ENCODE measurements around the gene FJX1. TPM values are rescaled to one million over a fixed set of nuclear protein-coding genes. Genes with fewer than 3 reads are reported as not detected.

FJX1 gene
- total and polyA plus RNA-seq, 4 donors = 0.46 to 3.0 (median 1.1) TPM

- TF ChIP-seq RAD21 (IDR thresholded peaks at IDR 0.05) = no peak
- no peak for TF ChIP-seq NR2F2 (IDR thresholded peaks at IDR 0.05)
- no peak for TF ChIP-seq ZBTB33 (IDR thresholded peaks at IDR 0.05)
- Histone ChIP-seq H3K9me3 (ENCODE audit: control insufficient read depth in 4 of 4, low read length in 3 of 4) (no peaks in the 10 kb centered on the region), H3K9ac (ENCODE audit: low read depth in 1 of 2, low read length in 2 of 2) (no peak overlapping the region), H3K36me3 (ENCODE audit: control insufficient read depth in 4 of 4, insufficient read depth in 3 of 4, low read depth in 1 of 4, low read length in 3 of 4) (no peaks in the 10 kb centered on the region), H3K27ac (ENCODE audit: low read depth in 1 of 2, low read length in 2 of 2) (no peak overlapping the region), H3K4me1 (ENCODE audit: control insufficient read depth in 4 of 4, insufficient read depth in 4 of 4, low read length in 3 of 4) (no peaks in the 10 kb centered on the region), H3K27me3 (ENCODE audit: control insufficient read depth in 4 of 4, insufficient read depth in 4 of 4, low read length in 3 of 4) (no peaks in the 10 kb centered on the region), H3K4me3 (ENCODE audit: low read depth in 1 of 3, low read length in 3 of 3) (no peak overlapping the region)
- WGBS = 81% methylated on average over 6 of the region's 6 CpGs
- no peak for DNase-seq (ENCODE audit: low spot score)
Measured at GRCh38 chr11:35635933-35636332, 17.7 kb downstream of the FJX1 start.

GRCh38 chr11:35639591-35640179, 21.4 kb downstream of the FJX1 start:
- no peak for TF ChIP-seq HNF4G (IDR thresholded peaks at IDR 0.05)
- TF ChIP-seq YY1 (IDR thresholded peaks at IDR 0.05) = no peak
- TF ChIP-seq NR2F2 (IDR thresholded peaks at IDR 0.05) = no peak
- TF ChIP-seq RXRA (IDR thresholded peaks at IDR 0.05) = no peak
- no peak overlapping the region for H3K27ac ChIP-seq (ENCODE audit: low read depth in 1 of 2, low read length in 2 of 2)
- 72% methylated on average over 9 of the region's 9 CpGs for WGBS

GRCh38 chr11:35641171-35641897, 23.1 kb downstream of the FJX1 start:
- Histone ChIP-seq H3K4me1 (ENCODE audit: control insufficient read depth in 4 of 4, insufficient read depth in 4 of 4, low read length in 3 of 4) (no peaks in the 10 kb centered on the region), H3K27ac (ENCODE audit: low read depth in 1 of 2, low read length in 2 of 2) (no peak overlapping the region), H3K9ac (ENCODE audit: low read depth in 1 of 2, low read length in 2 of 2) (no peak overlapping the region), H3K9me3 (ENCODE audit: control insufficient read depth in 4 of 4, low read length in 3 of 4) (peaks cover 0 to 4% (median 0%) of the 10 kb centered on the region in 4 donors), H3K4me3 (ENCODE audit: low read depth in 1 of 3, low read length in 3 of 3) (no peak overlapping the region), H3K27me3 (ENCODE audit: control insufficient read depth in 4 of 4, insufficient read depth in 4 of 4, low read length in 3 of 4) (no peaks in the 10 kb centered on the region), H3K36me3 (ENCODE audit: control insufficient read depth in 4 of 4, insufficient read depth in 3 of 4, low read depth in 1 of 4, low read length in 3 of 4) (no peaks in the 10 kb centered on the region)
- no peak for TF ChIP-seq EGR1 (IDR thresholded peaks at IDR 0.05; ENCODE audit: low read depth in 2 of 2)
- no peak for TF ChIP-seq NR2F2 (IDR thresholded peaks at IDR 0.05)
- TF ChIP-seq GABPA (IDR thresholded peaks at IDR 0.05 in 1 of 2, conservative IDR thresholded peaks at IDR 0.05 in 1 of 2) = no peak
- no peak for TF ChIP-seq HNF4A (conservative IDR thresholded peaks at IDR 0.05)
- no peak for TF ChIP-seq RXRA (IDR thresholded peaks at IDR 0.05)
- WGBS = 83% methylated on average over 6 of the region's 6 CpGs
- DNase-seq (ENCODE audit: low spot score) = no peak

More at GRCh38 chr11:35639591-35640179, 21.4 kb downstream of the FJX1 start:
- Histone ChIP-seq H3K9me3 (ENCODE audit: control insufficient read depth in 4 of 4, low read length in 3 of 4) (no peaks in the 10 kb centered on the region), H3K4me1 (ENCODE audit: control insufficient read depth in 4 of 4, insufficient read depth in 4 of 4, low read length in 3 of 4) (no peaks in the 10 kb centered on the region), H3K36me3 (ENCODE audit: control insufficient read depth in 4 of 4, insufficient read depth in 3 of 4, low read depth in 1 of 4, low read length in 3 of 4) (no peaks in the 10 kb centered on the region), H3K27me3 (ENCODE audit: control insufficient read depth in 4 of 4, insufficient read depth in 4 of 4, low read length in 3 of 4) (no peaks in the 10 kb centered on the region), H3K4me3 (ENCODE audit: low read depth in 1 of 3, low read length in 3 of 3) (no peak overlapping the region), H3K9ac (ENCODE audit: low read depth in 1 of 2, low read length in 2 of 2) (no peak overlapping the region)
- DNase-seq (ENCODE audit: low spot score) = no peak

GRCh38 chr11:35641964-35642363, 23.7 kb downstream of the FJX1 start:
- no peak overlapping the region for H3K27ac ChIP-seq (ENCODE audit: low read depth in 1 of 2, low read length in 2 of 2)
- no peak for DNase-seq (ENCODE audit: low spot score)
- no peaks in the 10 kb centered on the region for H3K36me3 ChIP-seq (ENCODE audit: control insufficient read depth in 4 of 4, insufficient read depth in 3 of 4, low read depth in 1 of 4, low read length in 3 of 4)
- H3K27me3 ChIP-seq (ENCODE audit: control insufficient read depth in 4 of 4, insufficient read depth in 4 of 4, low read length in 3 of 4) = no peaks in the 10 kb centered on the region
- peaks cover 0 to 4% (median 0%) of the 10 kb centered on the region in 4 donors for H3K9me3 ChIP-seq (ENCODE audit: control insufficient read depth in 4 of 4, low read length in 3 of 4)
- H3K9ac ChIP-seq (ENCODE audit: low read depth in 1 of 2, low read length in 2 of 2) = no peak overlapping the region
- 65% methylated on average over 3 of the region's 3 CpGs for WGBS
- no peaks in the 10 kb centered on the region for H3K4me1 ChIP-seq (ENCODE audit: control insufficient read depth in 4 of 4, insufficient read depth in 4 of 4, low read length in 3 of 4)
- no peak overlapping the region for H3K4me3 ChIP-seq (ENCODE audit: low read depth in 1 of 3, low read length in 3 of 3)
- TF ChIP-seq MAX (IDR thresholded peaks at IDR 0.05) (no peak), FOXA2 (IDR thresholded peaks at IDR 0.05) (no peak), RAD21 (IDR thresholded peaks at IDR 0.05) (no peak), ZBTB33 (IDR thresholded peaks at IDR 0.05) (no peak), RXRA (IDR thresholded peaks at IDR 0.05) (no peak), SP1 (IDR thresholded peaks at IDR 0.05) (no peak), JUND (IDR thresholded peaks at IDR 0.05) (no peak), EGR1 (IDR thresholded peaks at IDR 0.05; ENCODE audit: low read depth in 2 of 2) (no peak), HNF4G (IDR thresholded peaks at IDR 0.05) (no peak), TAF1 (conservative IDR thresholded peaks at IDR 0.05) (no peak), HNF4A (conservative IDR thresholded peaks at IDR 0.05) (no peak), NR2F2 (IDR thresholded peaks at IDR 0.05) (no peak)
- TF ChIP-seq, protein P1, sequence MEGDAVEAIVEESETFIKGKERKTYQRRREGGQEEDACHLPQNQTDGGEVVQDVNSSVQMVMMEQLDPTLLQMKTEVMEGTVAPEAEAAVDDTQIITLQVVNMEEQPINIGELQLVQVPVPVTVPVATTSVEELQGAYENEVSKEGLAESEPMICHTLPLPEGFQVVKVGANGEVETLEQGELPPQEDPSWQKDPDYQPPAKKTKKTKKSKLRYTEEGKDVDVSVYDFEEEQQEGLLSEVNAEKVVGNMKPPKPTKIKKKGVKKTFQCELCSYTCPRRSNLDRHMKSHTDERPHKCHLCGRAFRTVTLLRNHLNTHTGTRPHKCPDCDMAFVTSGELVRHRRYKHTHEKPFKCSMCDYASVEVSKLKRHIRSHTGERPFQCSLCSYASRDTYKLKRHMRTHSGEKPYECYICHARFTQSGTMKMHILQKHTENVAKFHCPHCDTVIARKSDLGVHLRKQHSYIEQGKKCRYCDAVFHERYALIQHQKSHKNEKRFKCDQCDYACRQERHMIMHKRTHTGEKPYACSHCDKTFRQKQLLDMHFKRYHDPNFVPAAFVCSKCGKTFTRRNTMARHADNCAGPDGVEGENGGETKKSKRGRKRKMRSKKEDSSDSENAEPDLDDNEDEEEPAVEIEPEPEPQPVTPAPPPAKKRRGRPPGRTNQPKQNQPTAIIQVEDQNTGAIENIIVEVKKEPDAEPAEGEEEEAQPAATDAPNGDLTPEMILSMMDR (IDR thresholded peaks at IDR 0.05; ENCODE audit: low read depth, low read length, missing input control) = no peak

All from liver (tissue), 9 donors.